SKM-1 treated with dmso at 0.1 percent for 144 hours (cell line): ENCODE data around the gene TP53TG3D.
"Not testable (repeated sequence)": the region's sequence is repeated elsewhere in the genome, so short reads cannot be mapped to it uniquely, and the experiment has no call there.

ENCODE experiments used
- DNase-seq: peaks from one replicate; lab custom pipeline; 2025; ENCODE audit not compliant: unreplicated experiment; lab: John Stamatoyannopoulos, UW

The TP53TG3D gene, protein sequence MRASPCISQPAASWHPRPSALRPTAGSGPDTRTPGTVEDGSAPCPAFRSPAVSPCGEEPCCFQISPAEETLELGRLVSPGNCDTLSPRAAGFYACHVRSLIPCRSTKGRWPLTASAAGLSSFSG

GRCh38 chr16:32252986-32253385, at the start of gene TP53TG3D:
TSS of gene TP53TG3D (plus strand) at chr16:32253286. CDS start at chr16:32253354, 68 bp downstream.
- not testable (repeated sequence) for DNase-seq

GRCh38 chr16:32253507-32253906, 421 bp downstream of the TP53TG3D start:
- not testable (repeated sequence) for DNase-seq

DNA sequence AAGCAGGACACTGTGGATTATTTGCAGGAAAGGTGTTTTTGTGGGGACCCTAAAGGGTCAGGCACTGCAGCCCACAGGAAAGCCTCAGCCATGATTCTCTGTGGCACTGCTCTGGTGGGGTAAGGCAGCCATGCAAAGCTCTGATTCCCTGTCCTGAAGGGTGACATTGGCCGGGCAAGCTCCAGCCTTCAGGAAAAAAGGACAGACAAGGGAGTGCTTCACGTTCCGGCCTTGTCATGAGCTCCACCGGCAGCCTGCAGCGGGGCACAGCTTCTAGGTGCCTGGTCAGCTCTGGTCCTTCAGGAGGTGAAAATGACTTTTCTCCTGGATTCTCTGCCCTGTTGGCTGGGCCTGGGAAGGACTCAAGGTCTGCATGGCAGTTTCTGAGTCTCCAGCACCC, 8.4 kb downstream of the TP53TG3D start:
- DNase-seq, result not testable (repeated sequence)

- not testable (repeated sequence) for DNase-seq
Measured at GRCh38 chr16:32263552-32263951, 10.5 kb downstream of the TP53TG3D start.

GRCh38 chr16:32281910-32282309, 28.8 kb downstream of the TP53TG3D start:
- not testable (repeated sequence) for DNase-seq

DNA sequence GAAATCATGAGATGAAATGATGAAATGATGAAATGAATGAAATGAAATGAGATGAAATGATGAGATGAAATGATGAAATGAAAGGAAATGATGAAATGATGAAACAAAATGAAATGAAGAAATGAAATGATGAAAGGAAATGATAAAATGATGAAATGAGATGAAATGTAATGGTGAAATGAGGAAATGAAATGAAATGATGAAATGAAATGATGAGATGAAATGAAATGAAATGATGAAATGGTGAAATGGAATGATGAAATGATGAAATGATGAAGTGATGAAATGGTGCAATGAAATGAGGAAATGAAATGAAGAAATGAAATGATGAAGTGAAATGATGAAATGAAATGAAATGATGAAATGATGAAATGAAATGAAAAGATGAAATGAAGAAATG, 29.9 kb downstream of the TP53TG3D start:
- DNase-seq, result not testable (repeated sequence)

- not testable (repeated sequence) for DNase-seq
Measured at GRCh38 chr16:32283917-32284495, 30.9 kb downstream of the TP53TG3D start.

DNA sequence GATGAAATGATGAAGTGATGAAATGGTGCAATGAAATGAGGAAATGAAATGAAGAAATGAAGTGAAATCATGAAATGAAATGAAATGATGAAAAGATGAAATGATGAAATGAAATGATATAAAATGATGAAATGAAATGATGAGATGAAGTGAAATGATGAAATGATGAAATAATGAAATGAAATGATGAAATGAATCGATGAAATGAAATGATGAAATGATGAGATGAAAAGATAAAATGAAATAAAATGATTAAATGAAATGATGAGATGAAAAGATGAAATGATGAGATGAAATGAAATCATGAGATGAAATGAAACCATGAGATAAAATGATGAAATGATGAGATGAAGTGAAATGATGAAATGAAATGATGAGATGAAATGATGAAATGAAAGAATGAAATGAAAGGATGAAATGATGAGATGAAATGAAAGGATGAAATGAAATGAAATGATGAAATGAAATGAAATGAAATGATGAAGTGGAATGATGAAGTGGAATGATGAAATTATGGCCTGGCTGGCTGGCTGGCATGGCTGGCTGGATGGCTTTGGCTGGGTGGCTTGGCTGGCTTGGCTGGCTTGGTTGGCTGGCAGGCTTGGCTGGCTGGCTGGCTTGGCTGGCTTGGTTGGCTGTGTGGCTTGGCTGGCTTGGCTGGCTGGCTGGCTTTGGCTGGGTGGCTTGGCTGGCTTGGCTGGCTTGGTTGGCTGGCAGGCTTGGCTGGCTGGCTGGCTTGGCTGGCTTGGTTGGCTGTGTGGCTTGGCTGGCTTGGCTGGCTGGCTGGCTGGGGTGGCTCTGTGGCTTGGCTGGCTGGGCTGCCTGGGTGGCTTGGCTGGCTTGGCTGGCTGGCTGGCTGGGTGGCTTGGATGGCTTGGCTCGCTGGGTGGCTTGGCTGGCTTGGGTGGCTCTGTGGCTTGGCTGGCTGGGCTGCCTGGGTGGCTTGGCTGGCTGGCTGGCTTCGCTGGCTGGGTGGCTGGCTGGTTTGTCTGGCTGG, 32.0 kb downstream of the TP53TG3D start:
- DNase-seq, result not testable (repeated sequence)

DNA sequence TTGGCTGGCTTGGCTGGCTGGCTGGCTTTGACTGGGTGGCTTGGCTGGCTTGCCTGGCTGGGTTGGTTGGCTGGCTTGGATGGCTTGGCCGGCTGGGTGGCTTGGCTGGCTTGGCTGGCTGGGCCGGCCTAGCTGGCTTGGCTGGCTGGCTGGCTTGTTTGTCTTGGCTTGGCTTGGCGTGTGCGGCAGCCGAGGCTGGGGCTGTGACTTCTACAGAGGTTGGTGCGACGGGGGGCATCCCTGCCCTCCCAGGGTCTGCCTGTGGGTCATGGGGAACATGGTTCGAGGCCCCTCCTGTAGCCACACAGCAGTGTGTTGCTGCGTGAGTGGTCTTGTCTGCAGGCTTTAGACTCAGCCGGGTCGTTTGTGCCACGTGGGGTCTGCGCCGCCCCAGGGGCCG, 33.1 kb downstream of the TP53TG3D start:
- not testable (repeated sequence) for DNase-seq

- not testable (repeated sequence) for DNase-seq
Measured at GRCh38 chr16:32287743-32288142, 34.7 kb downstream of the TP53TG3D start.

DNA sequence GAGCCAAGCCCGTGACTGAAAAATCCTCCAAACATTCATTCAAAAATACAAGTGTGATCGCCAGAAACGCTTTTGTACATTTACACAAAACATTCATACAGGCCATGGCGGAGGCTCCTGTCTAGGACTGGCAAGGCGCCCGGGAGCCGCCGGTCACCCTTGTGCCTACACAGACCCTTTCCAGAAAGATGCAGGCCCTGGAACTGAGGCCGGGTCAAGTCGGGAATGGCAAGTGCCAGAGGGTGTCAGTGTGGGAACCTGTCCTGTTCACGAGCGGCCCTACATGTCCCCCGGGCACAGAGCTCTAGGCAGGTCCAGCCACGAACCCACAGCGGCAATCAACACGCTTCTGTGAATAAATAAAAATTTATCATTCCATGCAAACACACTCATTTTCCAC, 36.1 kb downstream of the TP53TG3D start:
- not testable (repeated sequence) for DNase-seq

GRCh38 chr16:32302776-32303175, 49.7 kb downstream of the TP53TG3D start:
- not testable (repeated sequence) for DNase-seq
